HepG2 (cell line): ENCODE results near the gene PMEL. TPM values are rescaled to one million over a fixed set of nuclear protein-coding genes. Genes with fewer than 3 reads are reported as not detected.
A peak's percentile ranks its signal among the peaks of the same experiment; 100 is the strongest.

Source experiments
- ELF4 ChIP-seq: sonication (generic); formaldehyde crosslinking; IDR thresholded peaks from 2 replicates; pipeline ENCODE4 v1.5.0; 2020; ENCODE audit warnings: missing genetic modification reagents, mild to moderate bottlenecking, moderate library complexity, borderline replicate concordance
- ETV5 ChIP-seq: IDR thresholded peaks from 2 replicates; pipeline ENCODE4 v1.6.1; 2018; ENCODE audit warnings: missing biosample characterization, missing genetic modification reagents, inconsistent platforms, borderline replicate concordance
- FOSL2 ChIP-seq: sonication (generic); formaldehyde crosslinking; IDR thresholded peaks from 2 replicates; pipeline ENCODE4 v1.4.0; 2020; ENCODE audit warnings: missing genetic modification reagents
- KAT7 ChIP-seq: IDR thresholded peaks from 2 replicates; pipeline ENCODE4 v1.6.1; 2018; ENCODE audit warnings: borderline replicate concordance, missing compliant biosample characterization
- PHF20 ChIP-seq: sonication (generic); formaldehyde crosslinking; IDR thresholded peaks from 2 replicates; pipeline ENCODE4 v1.5.0; 2020; ENCODE audit warnings: mild to moderate bottlenecking, missing genetic modification reagents
- PHF8 ChIP-seq: sonication (generic); formaldehyde crosslinking; IDR thresholded peaks from 2 replicates; pipeline ENCODE4 v1.5.0; 2020; ENCODE audit warnings: missing genetic modification reagents
- SP4 ChIP-seq: sonication (generic); formaldehyde crosslinking; IDR thresholded peaks from 2 replicates; pipeline ENCODE4 v1.8.1; 2023; ENCODE audit warnings: mild to moderate bottlenecking, missing genetic modification reagents
- ZBTB7B ChIP-seq: sonication (generic); formaldehyde crosslinking; IDR thresholded peaks from 2 replicates; pipeline ENCODE4 v1.4.0; 2020; ENCODE audit warnings: missing genetic modification reagents
- ZMAT3 ChIP-seq: sonication (generic); formaldehyde crosslinking; conservative IDR thresholded peaks from 2 replicates; pipeline ENCODE4 v1.7.0; 2021; ENCODE audit warnings: missing genetic modification reagents
- ZNF33A ChIP-seq: sonication (generic); formaldehyde crosslinking; IDR thresholded peaks from 2 replicates; pipeline ENCODE4 v1.5.1; 2020; ENCODE audit warnings: missing genetic modification reagents, mild to moderate bottlenecking, moderate library complexity, borderline replicate concordance
- polyA plus RNA-seq, 8 experiments: library from polyadenylated mRNA; depleted of rRNA in 3 of 8; stranded (reverse) in 7 of 8; unstranded in 1 of 8; fragments of >200 nt; fragmentation: Illumina TruSeq in 4 of 8; extraction: Trizol in 4 of 8; gene quantifications; 2 replicates each; pipeline versions ENCODE4 v1.2.1 to v1.2.3, GENCODE V29; 2011 to 2016; ENCODE audit warnings: low read depth in 4 of 8, missing spikeins in 1 of 8, mixed read lengths in 1 of 8; ENCODE audit not compliant: insufficient read depth in 1 of 8
- total RNA-seq, 5 experiments: library from RNA; depleted of rRNA; stranded (reverse); fragments of >200 nt; fragmentation: Illumina TruSeq; extraction: Trizol; gene quantifications; 2 replicates each; pipeline ENCODE4 v1.2.3, GENCODE V29; 2016; ENCODE audit warnings: low read depth in 1 of 5
- TF ChIP-seq, protein P1 (sequence below), 2 experiments: sonication (generic) in 1 of 2; formaldehyde crosslinking in 1 of 2; IDR thresholded peaks; 2 replicates each; pipeline versions ENCODE4 v1.6.1 to v1.9.0; 2014 to 2022; ENCODE audit warnings: antibody characterized with exemption in 1 of 2, borderline replicate concordance in 1 of 2, inconsistent platforms in 1 of 2, low read depth in 1 of 2, missing genetic modification reagents in 1 of 2
- TF ChIP-seq, protein P2 (sequence below), 2 experiments: fragments of 450-650 bp in 1 of 2; sonication (generic) in 1 of 2; formaldehyde crosslinking; IDR thresholded peaks; 2 replicates each; pipeline versions ENCODE4 v1.5.0 to v1.8.0; 2020 to 2022; ENCODE audit warnings: mild to moderate bottlenecking in 1 of 2, missing genetic modification reagents in 1 of 2
- TF ChIP-seq, protein P3 (sequence below): sonication (generic); formaldehyde crosslinking; IDR thresholded peaks from 2 replicates; pipeline ENCODE4 v1.4.0; 2020; ENCODE audit warnings: missing genetic modification reagents, borderline replicate concordance
- TF ChIP-seq, protein P4 (sequence below): sonication (generic); formaldehyde crosslinking; IDR thresholded peaks from 2 replicates; pipeline ENCODE4 v1.4.0; 2020; ENCODE audit warnings: missing genetic modification reagents, borderline replicate concordance

The PMEL gene
- total and polyA plus RNA-seq, 2 of the 13 experiments (the other 11 are each of a cell fraction or from before 2014, with no cell fraction given), result 0.49 to 3.3 TPM

DNA sequence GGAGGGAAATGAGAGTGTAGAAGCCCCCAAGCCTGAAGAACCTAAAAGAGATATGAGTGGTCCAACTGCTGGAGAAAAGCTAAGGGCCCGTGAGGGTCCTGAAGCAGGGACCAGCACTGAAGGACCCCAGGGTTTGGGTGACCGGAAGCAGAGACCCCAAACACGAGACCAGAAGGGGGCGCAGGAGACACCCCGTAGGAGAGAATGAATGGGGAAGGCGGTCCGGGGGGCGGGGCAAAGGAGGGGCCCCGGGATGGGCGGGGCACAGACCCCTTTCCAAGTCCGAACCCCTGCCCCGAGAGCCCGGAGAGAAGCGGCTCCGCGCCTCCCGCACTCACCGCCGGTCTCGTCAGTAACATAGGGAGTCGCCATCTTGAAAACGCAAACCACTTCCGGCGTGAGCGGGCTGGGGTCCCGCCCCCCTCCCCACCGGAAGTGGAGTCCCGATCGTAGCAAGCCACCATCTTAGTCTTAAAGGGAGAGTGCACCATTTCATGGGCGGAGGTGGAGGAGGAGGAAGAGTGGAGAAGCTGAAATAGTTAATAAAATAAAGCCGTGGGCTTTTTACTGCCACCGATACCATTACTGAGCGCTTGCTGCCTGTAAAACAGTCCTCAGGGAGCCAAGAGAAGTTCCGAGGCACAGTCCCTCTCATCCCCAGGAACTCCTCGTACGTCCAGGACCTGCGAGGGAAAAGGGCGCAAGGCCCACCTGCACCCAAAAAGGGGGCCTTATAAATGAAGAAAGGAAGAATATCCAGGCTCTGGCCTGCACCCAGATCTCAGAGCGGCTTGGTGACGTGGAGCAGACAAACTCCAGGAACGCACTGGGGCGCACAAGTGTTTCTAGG, 38.9 kb downstream of the PMEL start (continued):
- TF ChIP-seq, protein P1, sequence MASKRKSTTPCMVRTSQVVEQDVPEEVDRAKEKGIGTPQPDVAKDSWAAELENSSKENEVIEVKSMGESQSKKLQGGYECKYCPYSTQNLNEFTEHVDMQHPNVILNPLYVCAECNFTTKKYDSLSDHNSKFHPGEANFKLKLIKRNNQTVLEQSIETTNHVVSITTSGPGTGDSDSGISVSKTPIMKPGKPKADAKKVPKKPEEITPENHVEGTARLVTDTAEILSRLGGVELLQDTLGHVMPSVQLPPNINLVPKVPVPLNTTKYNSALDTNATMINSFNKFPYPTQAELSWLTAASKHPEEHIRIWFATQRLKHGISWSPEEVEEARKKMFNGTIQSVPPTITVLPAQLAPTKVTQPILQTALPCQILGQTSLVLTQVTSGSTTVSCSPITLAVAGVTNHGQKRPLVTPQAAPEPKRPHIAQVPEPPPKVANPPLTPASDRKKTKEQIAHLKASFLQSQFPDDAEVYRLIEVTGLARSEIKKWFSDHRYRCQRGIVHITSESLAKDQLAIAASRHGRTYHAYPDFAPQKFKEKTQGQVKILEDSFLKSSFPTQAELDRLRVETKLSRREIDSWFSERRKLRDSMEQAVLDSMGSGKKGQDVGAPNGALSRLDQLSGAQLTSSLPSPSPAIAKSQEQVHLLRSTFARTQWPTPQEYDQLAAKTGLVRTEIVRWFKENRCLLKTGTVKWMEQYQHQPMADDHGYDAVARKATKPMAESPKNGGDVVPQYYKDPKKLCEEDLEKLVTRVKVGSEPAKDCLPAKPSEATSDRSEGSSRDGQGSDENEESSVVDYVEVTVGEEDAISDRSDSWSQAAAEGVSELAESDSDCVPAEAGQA (IDR thresholded peaks at IDR 0.05; ENCODE audit: low read depth), result peak; percentile 95
- TF ChIP-seq, protein P1 (CRISPR knock-in tag; IDR thresholded peaks at IDR 0.05; ENCODE audit: borderline replicate concordance), result 0 out of 2 replicates have a peak, but pooled peaks have one; percentile 25
- TF ChIP-seq, protein P2, sequence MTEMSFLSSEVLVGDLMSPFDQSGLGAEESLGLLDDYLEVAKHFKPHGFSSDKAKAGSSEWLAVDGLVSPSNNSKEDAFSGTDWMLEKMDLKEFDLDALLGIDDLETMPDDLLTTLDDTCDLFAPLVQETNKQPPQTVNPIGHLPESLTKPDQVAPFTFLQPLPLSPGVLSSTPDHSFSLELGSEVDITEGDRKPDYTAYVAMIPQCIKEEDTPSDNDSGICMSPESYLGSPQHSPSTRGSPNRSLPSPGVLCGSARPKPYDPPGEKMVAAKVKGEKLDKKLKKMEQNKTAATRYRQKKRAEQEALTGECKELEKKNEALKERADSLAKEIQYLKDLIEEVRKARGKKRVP (CRISPR knock-in tag; IDR thresholded peaks at IDR 0.05), result no peak; a peak in 1 of 4 replicates
- TF ChIP-seq, protein P3, sequence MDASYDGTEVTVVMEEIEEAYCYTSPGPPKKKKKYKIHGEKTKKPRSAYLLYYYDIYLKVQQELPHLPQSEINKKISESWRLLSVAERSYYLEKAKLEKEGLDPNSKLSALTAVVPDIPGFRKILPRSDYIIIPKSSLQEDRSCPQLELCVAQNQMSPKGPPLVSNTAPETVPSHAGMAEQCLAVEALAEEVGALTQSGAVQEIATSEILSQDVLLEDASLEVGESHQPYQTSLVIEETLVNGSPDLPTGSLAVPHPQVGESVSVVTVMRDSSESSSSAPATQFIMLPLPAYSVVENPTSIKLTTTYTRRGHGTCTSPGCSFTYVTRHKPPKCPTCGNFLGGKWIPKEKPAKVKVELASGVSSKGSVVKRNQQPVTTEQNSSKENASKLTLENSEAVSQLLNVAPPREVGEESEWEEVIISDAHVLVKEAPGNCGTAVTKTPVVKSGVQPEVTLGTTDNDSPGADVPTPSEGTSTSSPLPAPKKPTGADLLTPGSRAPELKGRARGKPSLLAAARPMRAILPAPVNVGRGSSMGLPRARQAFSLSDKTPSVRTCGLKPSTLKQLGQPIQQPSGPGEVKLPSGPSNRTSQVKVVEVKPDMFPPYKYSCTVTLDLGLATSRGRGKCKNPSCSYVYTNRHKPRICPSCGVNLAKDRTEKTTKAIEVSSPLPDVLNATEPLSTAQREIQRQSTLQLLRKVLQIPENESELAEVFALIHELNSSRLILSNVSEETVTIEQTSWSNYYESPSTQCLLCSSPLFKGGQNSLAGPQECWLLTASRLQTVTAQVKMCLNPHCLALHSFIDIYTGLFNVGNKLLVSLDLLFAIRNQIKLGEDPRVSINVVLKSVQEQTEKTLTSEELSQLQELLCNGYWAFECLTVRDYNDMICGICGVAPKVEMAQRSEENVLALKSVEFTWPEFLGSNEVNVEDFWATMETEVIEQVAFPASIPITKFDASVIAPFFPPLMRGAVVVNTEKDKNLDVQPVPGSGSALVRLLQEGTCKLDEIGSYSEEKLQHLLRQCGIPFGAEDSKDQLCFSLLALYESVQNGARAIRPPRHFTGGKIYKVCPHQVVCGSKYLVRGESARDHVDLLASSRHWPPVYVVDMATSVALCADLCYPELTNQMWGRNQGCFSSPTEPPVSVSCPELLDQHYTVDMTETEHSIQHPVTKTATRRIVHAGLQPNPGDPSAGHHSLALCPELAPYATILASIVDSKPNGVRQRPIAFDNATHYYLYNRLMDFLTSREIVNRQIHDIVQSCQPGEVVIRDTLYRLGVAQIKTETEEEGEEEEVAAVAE, result peak; percentile 76; the same call in 1 of the 2 replicates
- TF ChIP-seq FOSL2 (peak; percentile 19; the same call in 1 of the 2 replicates), ZBTB7B (peak; percentile 94), ELF4 (CRISPR knock-in tag) (no peak; the same call in 1 of the 2 replicates), ZMAT3 (CRISPR knock-in tag) (peak; percentile 52; the same call in 1 of the 2 replicates), KAT7 (CRISPR knock-in tag) (peak; percentile 43), SP4 (CRISPR knock-in tag) (peak; percentile 64; the same call in 1 of the 2 replicates), PHF8 (CRISPR knock-in tag) (peak; percentile 3; the same call in 1 of the 2 replicates), ZNF33A (0 out of 2 replicates have a peak, but pooled peaks have one; percentile 71), PHF20 (CRISPR knock-in tag) (peak; percentile 66), ETV5 (peak; percentile 92)
- TF ChIP-seq, protein P4, sequence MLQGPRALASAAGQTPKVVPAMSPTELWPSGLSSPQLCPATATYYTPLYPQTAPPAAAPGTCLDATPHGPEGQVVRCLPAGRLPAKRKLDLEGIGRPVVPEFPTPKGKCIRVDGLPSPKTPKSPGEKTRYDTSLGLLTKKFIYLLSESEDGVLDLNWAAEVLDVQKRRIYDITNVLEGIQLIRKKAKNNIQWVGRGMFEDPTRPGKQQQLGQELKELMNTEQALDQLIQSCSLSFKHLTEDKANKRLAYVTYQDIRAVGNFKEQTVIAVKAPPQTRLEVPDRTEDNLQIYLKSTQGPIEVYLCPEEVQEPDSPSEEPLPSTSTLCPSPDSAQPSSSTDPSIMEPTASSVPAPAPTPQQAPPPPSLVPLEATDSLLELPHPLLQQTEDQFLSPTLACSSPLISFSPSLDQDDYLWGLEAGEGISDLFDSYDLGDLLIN (CRISPR knock-in tag), result peak; percentile 59; the same call in 1 of the 2 replicates
